Esophagus muscularis mucosa (tissue), 3 donors: Measurements from ENCODE around the gene MADCAM1.

Source experiments
- POLR2A ChIP-seq: fragments of 450-650 bp; IDR thresholded peaks from one replicate; pipeline ENCODE4 v1.6.1; 2017; ENCODE audit warnings: antibody characterized with exemption, moderate library complexity, mild to moderate bottlenecking, low read depth
- TF ChIP-seq, protein P1 (sequence below), 3 experiments: fragments of 200-600 bp in 2 of 3; fragments of 450-650 bp in 1 of 3; sonication (generic) in 2 of 3; IDR thresholded peaks; one replicate each; pipeline ENCODE4 v1.5.1; 2017 to 2019; ENCODE audit warnings: antibody characterized with exemption in 3 of 3, mild to moderate bottlenecking in 2 of 3, moderate library complexity in 1 of 3

- TF ChIP-seq, protein P1, sequence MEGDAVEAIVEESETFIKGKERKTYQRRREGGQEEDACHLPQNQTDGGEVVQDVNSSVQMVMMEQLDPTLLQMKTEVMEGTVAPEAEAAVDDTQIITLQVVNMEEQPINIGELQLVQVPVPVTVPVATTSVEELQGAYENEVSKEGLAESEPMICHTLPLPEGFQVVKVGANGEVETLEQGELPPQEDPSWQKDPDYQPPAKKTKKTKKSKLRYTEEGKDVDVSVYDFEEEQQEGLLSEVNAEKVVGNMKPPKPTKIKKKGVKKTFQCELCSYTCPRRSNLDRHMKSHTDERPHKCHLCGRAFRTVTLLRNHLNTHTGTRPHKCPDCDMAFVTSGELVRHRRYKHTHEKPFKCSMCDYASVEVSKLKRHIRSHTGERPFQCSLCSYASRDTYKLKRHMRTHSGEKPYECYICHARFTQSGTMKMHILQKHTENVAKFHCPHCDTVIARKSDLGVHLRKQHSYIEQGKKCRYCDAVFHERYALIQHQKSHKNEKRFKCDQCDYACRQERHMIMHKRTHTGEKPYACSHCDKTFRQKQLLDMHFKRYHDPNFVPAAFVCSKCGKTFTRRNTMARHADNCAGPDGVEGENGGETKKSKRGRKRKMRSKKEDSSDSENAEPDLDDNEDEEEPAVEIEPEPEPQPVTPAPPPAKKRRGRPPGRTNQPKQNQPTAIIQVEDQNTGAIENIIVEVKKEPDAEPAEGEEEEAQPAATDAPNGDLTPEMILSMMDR (IDR thresholded peaks at IDR 0.05) = no peak
- no peak for TF ChIP-seq POLR2A
These were observed 13.9 kb upstream of the MADCAM1 start for GRCh38 chr19:482186-483041.
